ENCODE data around the gene RALGAPA2. TPM values are rescaled to one million over a fixed set of nuclear protein-coding genes. Genes with fewer than 3 reads are reported as not detected.

Gene RALGAPA2
- total and polyA plus RNA-seq, 2 of the 13 experiments (the other 11 are each of a cell fraction or from before 2014, with no cell fraction given), result 13.8 to 17.7 TPM

- TF ChIP-seq, protein P1, sequence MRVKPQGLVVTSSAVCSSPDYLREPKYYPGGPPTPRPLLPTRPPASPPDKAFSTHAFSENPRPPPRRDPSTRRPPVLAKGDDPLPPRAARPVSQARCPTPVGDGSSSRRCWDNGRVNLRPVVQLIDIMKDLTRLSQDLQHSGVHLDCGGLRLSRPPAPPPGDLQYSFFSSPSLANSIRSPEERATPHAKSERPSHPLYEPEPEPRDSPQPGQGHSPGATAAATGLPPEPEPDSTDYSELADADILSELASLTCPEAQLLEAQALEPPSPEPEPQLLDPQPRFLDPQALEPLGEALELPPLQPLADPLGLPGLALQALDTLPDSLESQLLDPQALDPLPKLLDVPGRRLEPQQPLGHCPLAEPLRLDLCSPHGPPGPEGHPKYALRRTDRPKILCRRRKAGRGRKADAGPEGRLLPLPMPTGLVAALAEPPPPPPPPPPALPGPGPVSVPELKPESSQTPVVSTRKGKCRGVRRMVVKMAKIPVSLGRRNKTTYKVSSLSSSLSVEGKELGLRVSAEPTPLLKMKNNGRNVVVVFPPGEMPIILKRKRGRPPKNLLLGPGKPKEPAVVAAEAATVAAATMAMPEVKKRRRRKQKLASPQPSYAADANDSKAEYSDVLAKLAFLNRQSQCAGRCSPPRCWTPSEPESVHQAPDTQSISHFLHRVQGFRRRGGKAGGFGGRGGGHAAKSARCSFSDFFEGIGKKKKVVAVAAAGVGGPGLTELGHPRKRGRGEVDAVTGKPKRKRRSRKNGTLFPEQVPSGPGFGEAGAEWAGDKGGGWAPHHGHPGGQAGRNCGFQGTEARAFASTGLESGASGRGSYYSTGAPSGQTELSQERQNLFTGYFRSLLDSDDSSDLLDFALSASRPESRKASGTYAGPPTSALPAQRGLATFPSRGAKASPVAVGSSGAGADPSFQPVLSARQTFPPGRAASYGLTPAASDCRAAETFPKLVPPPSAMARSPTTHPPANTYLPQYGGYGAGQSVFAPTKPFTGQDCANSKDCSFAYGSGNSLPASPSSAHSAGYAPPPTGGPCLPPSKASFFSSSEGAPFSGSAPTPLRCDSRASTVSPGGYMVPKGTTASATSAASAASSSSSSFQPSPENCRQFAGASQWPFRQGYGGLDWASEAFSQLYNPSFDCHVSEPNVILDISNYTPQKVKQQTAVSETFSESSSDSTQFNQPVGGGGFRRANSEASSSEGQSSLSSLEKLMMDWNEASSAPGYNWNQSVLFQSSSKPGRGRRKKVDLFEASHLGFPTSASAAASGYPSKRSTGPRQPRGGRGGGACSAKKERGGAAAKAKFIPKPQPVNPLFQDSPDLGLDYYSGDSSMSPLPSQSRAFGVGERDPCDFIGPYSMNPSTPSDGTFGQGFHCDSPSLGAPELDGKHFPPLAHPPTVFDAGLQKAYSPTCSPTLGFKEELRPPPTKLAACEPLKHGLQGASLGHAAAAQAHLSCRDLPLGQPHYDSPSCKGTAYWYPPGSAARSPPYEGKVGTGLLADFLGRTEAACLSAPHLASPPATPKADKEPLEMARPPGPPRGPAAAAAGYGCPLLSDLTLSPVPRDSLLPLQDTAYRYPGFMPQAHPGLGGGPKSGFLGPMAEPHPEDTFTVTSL (CRISPR knock-in tag; IDR thresholded peaks at IDR 0.05; ENCODE audit: borderline replicate concordance), result no peak
- TF ChIP-seq GMEB1 (CRISPR knock-in tag; IDR thresholded peaks at IDR 0.05; ENCODE audit: borderline replicate concordance) (no peak), SYNCRIP (IDR thresholded peaks at IDR 0.05; ENCODE audit: insufficient read depth, low read depth, low read length) (no peak), KLF12 (CRISPR knock-in tag; IDR thresholded peaks at IDR 0.05; ENCODE audit: borderline replicate concordance) (0 out of 2 replicates have a peak, but pooled peaks have one; percentile 4), RBAK (CRISPR knock-in tag; IDR thresholded peaks at IDR 0.05) (no peak), SATB2 (CRISPR knock-in tag; IDR thresholded peaks at IDR 0.05) (0 out of 2 replicates have a peak, but pooled peaks have one; percentile 23), ZNF280B (CRISPR knock-in tag; IDR thresholded peaks at IDR 0.05; ENCODE audit: borderline replicate concordance) (no peak), ZSCAN29 (CRISPR knock-in tag; conservative IDR thresholded peaks at IDR 0.05) (no peak), SUZ12 (IDR thresholded peaks at IDR 0.05; ENCODE audit: low read depth, low read length) (no peak), ZNF207 (IDR thresholded peaks at IDR 0.05; ENCODE audit: borderline replicate concordance) (no peak)
- TF ChIP-seq, protein P2, sequence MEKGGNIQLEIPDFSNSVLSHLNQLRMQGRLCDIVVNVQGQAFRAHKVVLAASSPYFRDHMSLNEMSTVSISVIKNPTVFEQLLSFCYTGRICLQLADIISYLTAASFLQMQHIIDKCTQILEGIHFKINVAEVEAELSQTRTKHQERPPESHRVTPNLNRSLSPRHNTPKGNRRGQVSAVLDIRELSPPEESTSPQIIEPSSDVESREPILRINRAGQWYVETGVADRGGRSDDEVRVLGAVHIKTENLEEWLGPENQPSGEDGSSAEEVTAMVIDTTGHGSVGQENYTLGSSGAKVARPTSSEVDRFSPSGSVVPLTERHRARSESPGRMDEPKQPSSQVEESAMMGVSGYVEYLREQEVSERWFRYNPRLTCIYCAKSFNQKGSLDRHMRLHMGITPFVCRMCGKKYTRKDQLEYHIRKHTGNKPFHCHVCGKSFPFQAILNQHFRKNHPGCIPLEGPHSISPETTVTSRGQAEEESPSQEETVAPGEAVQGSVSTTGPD (CRISPR knock-in tag; IDR thresholded peaks at IDR 0.05), result no peak
- TF ChIP-seq, protein P3, sequence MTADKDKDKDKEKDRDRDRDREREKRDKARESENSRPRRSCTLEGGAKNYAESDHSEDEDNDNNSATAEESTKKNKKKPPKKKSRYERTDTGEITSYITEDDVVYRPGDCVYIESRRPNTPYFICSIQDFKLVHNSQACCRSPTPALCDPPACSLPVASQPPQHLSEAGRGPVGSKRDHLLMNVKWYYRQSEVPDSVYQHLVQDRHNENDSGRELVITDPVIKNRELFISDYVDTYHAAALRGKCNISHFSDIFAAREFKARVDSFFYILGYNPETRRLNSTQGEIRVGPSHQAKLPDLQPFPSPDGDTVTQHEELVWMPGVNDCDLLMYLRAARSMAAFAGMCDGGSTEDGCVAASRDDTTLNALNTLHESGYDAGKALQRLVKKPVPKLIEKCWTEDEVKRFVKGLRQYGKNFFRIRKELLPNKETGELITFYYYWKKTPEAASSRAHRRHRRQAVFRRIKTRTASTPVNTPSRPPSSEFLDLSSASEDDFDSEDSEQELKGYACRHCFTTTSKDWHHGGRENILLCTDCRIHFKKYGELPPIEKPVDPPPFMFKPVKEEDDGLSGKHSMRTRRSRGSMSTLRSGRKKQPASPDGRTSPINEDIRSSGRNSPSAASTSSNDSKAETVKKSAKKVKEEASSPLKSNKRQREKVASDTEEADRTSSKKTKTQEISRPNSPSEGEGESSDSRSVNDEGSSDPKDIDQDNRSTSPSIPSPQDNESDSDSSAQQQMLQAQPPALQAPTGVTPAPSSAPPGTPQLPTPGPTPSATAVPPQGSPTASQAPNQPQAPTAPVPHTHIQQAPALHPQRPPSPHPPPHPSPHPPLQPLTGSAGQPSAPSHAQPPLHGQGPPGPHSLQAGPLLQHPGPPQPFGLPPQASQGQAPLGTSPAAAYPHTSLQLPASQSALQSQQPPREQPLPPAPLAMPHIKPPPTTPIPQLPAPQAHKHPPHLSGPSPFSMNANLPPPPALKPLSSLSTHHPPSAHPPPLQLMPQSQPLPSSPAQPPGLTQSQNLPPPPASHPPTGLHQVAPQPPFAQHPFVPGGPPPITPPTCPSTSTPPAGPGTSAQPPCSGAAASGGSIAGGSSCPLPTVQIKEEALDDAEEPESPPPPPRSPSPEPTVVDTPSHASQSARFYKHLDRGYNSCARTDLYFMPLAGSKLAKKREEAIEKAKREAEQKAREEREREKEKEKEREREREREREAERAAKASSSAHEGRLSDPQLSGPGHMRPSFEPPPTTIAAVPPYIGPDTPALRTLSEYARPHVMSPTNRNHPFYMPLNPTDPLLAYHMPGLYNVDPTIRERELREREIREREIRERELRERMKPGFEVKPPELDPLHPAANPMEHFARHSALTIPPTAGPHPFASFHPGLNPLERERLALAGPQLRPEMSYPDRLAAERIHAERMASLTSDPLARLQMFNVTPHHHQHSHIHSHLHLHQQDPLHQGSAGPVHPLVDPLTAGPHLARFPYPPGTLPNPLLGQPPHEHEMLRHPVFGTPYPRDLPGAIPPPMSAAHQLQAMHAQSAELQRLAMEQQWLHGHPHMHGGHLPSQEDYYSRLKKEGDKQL (CRISPR knock-in tag; IDR thresholded peaks at IDR 0.05; ENCODE audit: low read depth), result no peak
Measured at GRCh38 chr20:20713244-20713765, 861 bp upstream of the RALGAPA2 start (continued).

Measured in HepG2 (cell line).